Activated CD4-positive, alpha-beta T cell treated with anti-CD3 and anti-CD28 coated beads for 36 hours (primary cell): ENCODE data around the gene TRIM44. TPM values are rescaled to one million over a fixed set of nuclear protein-coding genes. Genes with fewer than 3 reads are reported as not detected.
"Not testable (repeated sequence)": the region's sequence is repeated elsewhere in the genome, so short reads cannot be mapped to it uniquely, and the experiment has no call there.

ENCODE experiments used
- ATAC-seq: fragments of 200-7000 bp; cut with Tn5 transposase; one replicate; pipeline ENCODE4 v1.10.0; 2021; ENCODE audit warnings: mild to moderate bottlenecking, moderate library complexity
- CTCF ChIA-PET: fragments of 350-600 bp; sonication (Branson Sonifier 250); formaldehyde crosslinking; loops from one replicate; lab custom pipeline; 2021; ENCODE audit warnings: antibody characterized with exemption; lab: Charles Lee
- POLR2A ChIA-PET: fragments of 350-600 bp; sonication (Branson Sonifier 250); formaldehyde crosslinking; loops from one replicate; lab custom pipeline; 2021; ENCODE audit warnings: antibody characterized with exemption, inconsistent platforms; lab: Charles Lee
- DNase-seq: peaks from one replicate; pipeline ENCODE4 v3.0.0-alpha.2; 2020
- H3K27ac Mint-ChIP-seq: one replicate; pipeline ENCODE4 v1.8.0; 2021; ENCODE audit warnings: mixed read lengths
- H3K27me3 Mint-ChIP-seq: one replicate; pipeline ENCODE4 v1.8.0; 2021; ENCODE audit warnings: mixed read lengths
- H3K36me3 Mint-ChIP-seq: one replicate; pipeline ENCODE4 v1.8.0; 2021; ENCODE audit warnings: low read depth, mixed read lengths
- H3K4me1 Mint-ChIP-seq: one replicate; pipeline ENCODE4 v1.8.0; 2021; ENCODE audit warnings: mixed read lengths
- H3K4me3 Mint-ChIP-seq: one replicate; pipeline ENCODE4 v1.8.0; 2021; ENCODE audit warnings: mild to moderate bottlenecking, moderate library complexity, mixed read lengths
- H3K9me3 Mint-ChIP-seq: one replicate; pipeline ENCODE4 v1.8.0; 2021; ENCODE audit warnings: low read depth, mixed read lengths
- intact Hi-C, 2 experiments: fragments of 100-400 bp; cut with DNase I in 1 of 2; cut with micrococcal nuclease in 1 of 2; formaldehyde crosslinking; loops; one replicate each; pipeline versions ENCODE4 v1.14.2 to v1.15.1; 2022 to 2024; cut with DNase I, micrococcal nuclease
- total RNA-seq, 2 experiments: library from RNA; stranded (reverse); gene quantifications; one replicate each; pipeline ENCODE4 v1.2.3, GENCODE V29; 2021

TRIM44 gene
- total RNA-seq, 2 experiments from 2014 or later: 38.1 to 39.9 TPM

DNA sequence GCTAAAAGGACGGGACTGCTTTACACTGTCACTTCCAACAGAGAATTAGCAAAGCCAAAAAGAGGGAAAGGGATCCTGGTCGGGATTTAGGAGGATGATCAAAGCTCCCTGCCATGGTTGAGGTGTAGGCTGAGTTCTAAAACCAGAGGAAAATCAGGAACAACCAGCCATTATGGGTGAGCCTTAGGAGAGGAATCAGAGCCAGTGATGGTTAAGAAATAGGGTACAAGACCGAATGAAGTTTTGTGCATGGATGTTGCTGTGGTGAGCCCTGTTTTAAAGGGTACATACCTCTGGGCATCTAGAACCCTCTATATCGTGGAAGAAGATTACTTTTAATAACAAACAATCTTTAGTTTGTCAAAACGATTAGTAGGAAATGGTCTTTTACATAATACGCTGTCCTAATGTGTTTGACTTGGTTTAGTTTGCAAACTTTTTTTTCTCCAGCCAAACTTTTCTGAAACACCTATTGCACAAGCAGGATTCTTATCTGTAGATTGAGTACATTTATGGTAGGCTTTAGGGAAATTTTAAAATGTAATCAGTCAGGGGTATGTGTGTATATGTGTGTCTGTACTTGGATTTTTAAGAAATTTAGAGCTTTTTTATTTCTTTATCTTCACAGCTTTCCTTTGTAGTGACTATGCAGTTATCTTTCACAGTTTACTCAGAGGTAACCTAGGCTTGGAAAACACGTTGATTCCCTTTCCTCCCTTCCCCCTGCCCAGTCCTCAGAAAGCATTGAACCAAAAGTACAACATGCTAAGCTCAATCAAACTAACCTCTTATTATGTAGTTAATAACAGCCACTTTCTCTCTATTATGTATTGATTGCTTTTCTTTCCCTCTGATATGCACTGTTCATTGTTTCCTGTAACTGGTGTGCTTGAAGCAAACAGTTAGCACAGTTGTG, 26.8 kb downstream of the TRIM44 start:
- H3K27me3 Mint-ChIP-seq: no peaks in the 10 kb centered on the region
- DNase-seq: no peak
- ChIA-PET CTCF (interaction anchor here (1.4 kb wide), 1 partner anchor 19 kb away, joined by 4 read pairs; no protein-coding TSS in a partner anchor), POLR2A (no interaction called here)
- H3K27ac Mint-ChIP-seq: no peak overlapping the region
- H3K4me1 Mint-ChIP-seq: peaks cover 11% of the 10 kb centered on the region
- no peaks in the 10 kb centered on the region for H3K9me3 Mint-ChIP-seq
- ATAC-seq: no peak
- peaks cover 53% of the 10 kb centered on the region for H3K36me3 Mint-ChIP-seq
- intact Hi-C loops: no loop called here
- H3K4me3 Mint-ChIP-seq: no peak overlapping the region

DNA sequence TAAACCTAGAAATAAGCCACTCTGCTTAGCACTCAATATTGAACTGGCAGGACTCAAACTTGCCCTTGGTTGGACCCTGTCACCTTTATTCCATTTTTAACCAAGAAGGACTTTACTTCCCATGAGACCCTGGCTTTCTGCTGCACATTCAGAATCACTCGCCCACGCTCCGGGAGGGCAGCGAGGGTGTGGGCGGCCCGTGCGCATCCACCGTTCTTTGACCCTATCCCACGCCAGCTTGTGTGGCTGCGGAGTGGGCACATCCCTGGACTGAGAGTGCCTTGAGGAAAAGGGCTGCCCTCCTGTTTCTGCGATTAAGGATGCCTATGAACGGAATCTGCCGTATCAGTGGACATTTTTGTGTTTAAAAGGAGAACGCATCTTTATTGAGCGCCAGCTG, 39.6 kb downstream of the TRIM44 start:
- Mint-ChIP-seq H3K36me3 (peaks cover 18% of the 10 kb centered on the region), H3K27me3 (no peaks in the 10 kb centered on the region), H3K27ac (no peak overlapping the region), H3K4me1 (no peaks in the 10 kb centered on the region), H3K9me3 (peaks cover 2% of the 10 kb centered on the region), H3K4me3 (no peak overlapping the region)
- ChIA-PET POLR2A (no interaction called here), CTCF (no interaction called here)
- ATAC-seq: no peak
- intact Hi-C loops: no loop called here
- DNase-seq: no peak

DNA sequence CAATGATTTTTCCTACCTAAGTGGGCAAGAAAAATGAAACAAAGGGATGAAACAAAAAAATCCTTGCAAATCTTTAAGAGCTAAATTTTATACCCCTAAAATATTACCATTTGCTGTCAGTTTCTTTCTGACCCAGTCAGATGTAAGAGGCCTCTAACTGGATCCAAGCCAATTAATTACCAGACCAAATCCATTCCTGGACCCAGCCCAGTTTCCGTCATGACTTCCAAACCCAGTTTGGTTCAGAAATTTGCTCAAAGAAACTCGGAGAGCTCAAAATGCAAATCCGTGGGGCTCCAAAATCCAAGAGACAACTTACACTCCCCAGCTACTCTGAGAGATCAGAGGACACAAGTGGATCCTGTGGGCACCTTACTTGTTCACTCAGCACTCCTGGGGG, 46.8 kb downstream of the TRIM44 start:
- DNase-seq (no peak), ATAC-seq (no peak)
- no peaks in the 10 kb centered on the region for H3K9me3 Mint-ChIP-seq
- POLR2A ChIA-PET: interaction anchor here (0.5 to 0.6 kb wide), 2 partner anchors 14 to 44 kb away, joined by 4 read pairs; no protein-coding TSS in a partner anchor
- H3K27ac Mint-ChIP-seq: no peak overlapping the region
- peaks cover 2% of the 10 kb centered on the region for H3K36me3 Mint-ChIP-seq
- intact Hi-C loops: no loop called here
- H3K27me3 Mint-ChIP-seq: no peaks in the 10 kb centered on the region
- H3K4me3 Mint-ChIP-seq: no peak overlapping the region
- CTCF ChIA-PET: interaction anchor here (1.3 kb wide), 1 partner anchor 17 kb away, joined by 3 read pairs; no protein-coding TSS in a partner anchor
- H3K4me1 Mint-ChIP-seq: peaks cover 4% of the 10 kb centered on the region

DNA sequence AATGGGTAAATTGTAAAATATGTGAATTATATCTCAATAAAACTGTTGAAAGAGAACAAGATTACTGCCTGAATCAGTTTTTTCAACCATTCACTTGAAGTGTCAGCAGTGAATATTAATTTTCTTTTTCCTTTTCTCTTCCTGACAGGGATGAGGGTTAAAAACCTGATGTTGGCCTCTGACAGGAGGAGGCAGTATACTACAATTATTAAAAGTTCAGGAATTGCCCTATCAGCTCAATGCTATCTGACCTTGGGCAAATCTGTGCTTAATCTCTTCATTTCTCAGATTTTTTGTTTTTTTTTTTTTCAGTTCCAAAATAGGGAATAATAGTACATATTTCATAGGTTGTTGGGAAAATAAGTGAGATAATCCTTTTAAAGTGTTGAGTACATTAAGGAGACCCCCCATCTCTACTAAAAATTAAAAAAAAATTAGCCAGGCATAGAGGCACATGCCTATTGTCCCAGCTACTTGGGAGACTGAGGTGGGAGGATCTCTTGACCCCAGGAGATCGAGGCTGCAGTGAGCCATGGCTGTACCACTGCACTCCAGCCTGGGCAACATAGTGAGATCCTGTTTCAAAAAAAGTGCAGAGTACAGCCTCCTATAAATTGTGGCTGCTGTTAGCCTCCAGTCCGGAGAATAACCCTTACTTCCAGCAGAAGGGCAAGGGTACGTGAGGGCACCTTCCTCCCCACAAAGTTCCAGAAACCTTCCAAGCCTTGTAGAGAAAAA, 48.8 kb downstream of the TRIM44 start:
- no peak overlapping the region for H3K27ac Mint-ChIP-seq
- ChIA-PET CTCF (no interaction called here), POLR2A (no interaction called here)
- peaks cover 15% of the 10 kb centered on the region for H3K36me3 Mint-ChIP-seq
- H3K9me3 Mint-ChIP-seq: peaks cover 9% of the 10 kb centered on the region
- no peak for ATAC-seq
- H3K4me3 Mint-ChIP-seq: no peak overlapping the region
- peaks cover 22% of the 10 kb centered on the region for H3K4me1 Mint-ChIP-seq
- no peaks in the 10 kb centered on the region for H3K27me3 Mint-ChIP-seq
- DNase-seq: no peak
- intact Hi-C loops: no loop called here

DNA sequence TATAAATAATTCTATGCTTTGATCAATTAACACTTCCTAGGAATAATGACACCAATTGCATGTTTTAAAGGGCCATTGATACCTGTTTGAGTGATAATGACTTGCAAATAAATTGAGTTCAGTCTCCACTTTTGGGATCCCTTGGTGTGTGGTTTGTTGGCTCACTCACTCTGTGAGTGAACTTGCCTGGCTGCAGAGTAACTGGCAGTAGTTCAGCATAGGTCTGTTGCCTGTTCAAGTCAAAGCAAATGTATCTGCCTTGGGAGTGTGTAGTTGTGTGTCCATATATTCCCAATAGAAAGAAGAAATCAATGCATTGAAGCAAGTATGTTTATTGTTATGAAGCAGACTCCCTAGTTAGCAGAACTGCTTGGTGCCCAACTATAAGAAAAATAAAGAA, 49.3 kb downstream of the TRIM44 start:
- intact Hi-C loops: no loop called here
- Mint-ChIP-seq H3K27ac (no peak overlapping the region), H3K4me3 (no peak overlapping the region), H3K36me3 (peaks cover 15% of the 10 kb centered on the region), H3K4me1 (peaks cover 25% of the 10 kb centered on the region), H3K9me3 (peaks cover 9% of the 10 kb centered on the region), H3K27me3 (no peaks in the 10 kb centered on the region)
- DNase-seq (no peak), ATAC-seq (no peak)
- ChIA-PET POLR2A (no interaction called here), CTCF (no interaction called here)

DNA sequence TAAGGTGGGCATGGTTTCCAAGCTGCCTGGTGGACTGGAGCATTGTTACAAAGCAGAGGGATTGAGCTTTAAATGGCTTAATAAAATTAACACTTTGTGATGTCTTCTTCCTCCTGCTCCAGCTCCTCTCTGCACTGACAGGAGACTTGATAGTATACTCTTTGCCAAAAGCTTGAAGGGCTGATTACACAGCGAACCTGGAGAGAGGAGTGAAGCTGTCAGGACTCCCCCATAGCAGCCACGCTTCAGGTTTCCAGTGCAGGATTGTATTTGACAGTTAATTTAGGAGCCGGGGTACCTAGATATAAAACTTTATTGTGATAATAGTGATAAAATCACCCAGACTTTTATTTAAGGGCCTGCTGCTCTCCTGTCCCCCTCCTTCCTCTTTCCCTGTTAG, 50.0 kb downstream of the TRIM44 start:
- Mint-ChIP-seq H3K27me3 (no peaks in the 10 kb centered on the region), H3K9me3 (peaks cover 9% of the 10 kb centered on the region), H3K4me1 (peaks cover 27% of the 10 kb centered on the region), H3K4me3 (no peak overlapping the region), H3K27ac (no peak overlapping the region), H3K36me3 (peaks cover 15% of the 10 kb centered on the region)
- ATAC-seq: no peak
- ChIA-PET CTCF (no interaction called here), POLR2A (no interaction called here)
- no peak for DNase-seq
- intact Hi-C loops: no loop called here

DNA sequence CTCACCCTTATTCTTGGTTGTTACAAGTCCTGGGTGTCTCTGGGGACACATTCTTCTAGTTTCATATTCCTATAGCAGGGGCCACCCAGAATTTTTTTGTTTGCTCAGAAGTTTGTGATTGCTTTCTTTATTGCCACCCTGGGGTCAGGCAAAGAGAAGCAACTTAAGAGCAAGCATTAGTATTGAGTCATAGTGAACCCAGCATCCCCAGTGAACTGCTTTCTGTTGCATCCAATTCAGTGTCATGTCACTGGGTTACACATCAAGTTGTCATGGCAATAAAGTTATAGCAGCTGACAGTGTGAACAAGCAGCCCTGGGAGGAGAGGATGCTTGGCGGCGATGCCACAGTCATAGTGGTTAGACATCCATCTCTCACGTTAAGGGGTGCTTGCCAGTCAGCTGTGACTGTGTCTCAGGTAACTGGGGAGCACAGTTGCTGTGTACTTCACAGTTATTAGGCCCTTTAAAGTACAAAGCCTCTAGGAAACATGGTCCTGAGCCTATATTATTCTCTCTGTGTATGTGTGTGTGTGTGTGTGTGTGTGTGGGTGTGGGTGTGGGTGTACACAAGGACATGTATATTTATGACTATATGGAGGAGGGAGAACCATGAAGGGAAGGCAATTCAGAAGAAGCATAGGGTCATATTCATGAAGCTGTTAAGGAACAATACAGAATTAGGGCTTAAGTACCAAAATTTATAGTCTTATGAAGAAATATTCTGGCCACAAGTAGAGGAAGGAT, 52.5 kb downstream of the TRIM44 start:
- intact Hi-C loops: no loop called here
- peak; percentile 93 for ATAC-seq
- DNase-seq: peak; percentile 61
- ChIA-PET CTCF (interaction anchor here (1.1 kb wide), 1 partner anchor 107 kb away, joined by 4 read pairs; no protein-coding TSS in a partner anchor), POLR2A (no interaction called here)
- Mint-ChIP-seq H3K36me3 (peaks cover 16% of the 10 kb centered on the region), H3K9me3 (peaks cover 9% of the 10 kb centered on the region), H3K4me3 (no peak overlapping the region), H3K27me3 (no peaks in the 10 kb centered on the region), H3K4me1 (peaks cover 31% of the 10 kb centered on the region), H3K27ac (peak overlapping the region; percentile 3)

DNA sequence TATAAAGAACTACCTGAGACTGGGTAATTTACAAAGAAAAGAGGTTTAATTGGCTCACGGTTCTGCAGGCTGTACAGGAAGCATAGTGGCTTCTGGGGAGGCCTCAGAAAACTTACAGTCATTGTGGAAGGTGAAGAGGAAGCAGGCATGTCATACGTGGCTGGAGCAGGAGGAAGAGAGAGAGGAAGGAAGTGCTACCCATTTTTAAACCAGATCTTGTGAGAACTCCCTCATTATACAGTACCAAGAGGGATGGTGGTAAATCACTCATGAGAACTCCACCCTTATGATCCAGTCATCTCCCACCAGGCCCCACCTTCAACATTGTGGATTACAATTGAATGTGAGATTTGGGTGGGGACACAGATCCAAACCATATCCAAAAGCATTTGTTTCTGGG, 53.1 kb downstream of the TRIM44 start:
- peak overlapping the region; percentile 3 for H3K27ac Mint-ChIP-seq
- CTCF ChIA-PET, ATAC-seq, H3K9me3 Mint-ChIP-seq, H3K27me3 Mint-ChIP-seq, intact Hi-C loops, POLR2A ChIA-PET, DNase-seq, H3K4me3 Mint-ChIP-seq: not testable (repeated sequence)
- H3K4me1 Mint-ChIP-seq: peaks cover 29% of the 10 kb centered on the region
- peaks cover 17% of the 10 kb centered on the region for H3K36me3 Mint-ChIP-seq

DNA sequence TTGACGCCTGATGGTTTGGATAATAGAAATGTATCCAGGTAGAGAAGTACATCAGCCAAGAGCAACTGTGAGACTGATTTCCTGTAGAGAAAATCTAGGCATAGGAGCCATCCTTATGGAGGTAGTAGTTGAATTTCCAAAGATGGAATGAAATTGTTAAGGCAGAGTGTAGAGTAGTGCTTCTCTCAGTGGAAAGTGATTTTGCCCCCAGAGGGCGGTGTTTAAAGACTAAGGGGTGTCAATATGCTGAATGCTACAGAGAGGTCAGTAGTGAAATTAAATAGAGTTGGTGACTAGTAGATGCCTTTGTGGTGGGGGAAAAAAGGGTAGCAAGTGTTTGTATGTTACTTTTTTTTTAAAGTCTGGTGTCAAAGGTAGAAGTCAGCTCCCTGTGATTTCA, 54.5 kb downstream of the TRIM44 start:
- H3K9me3 Mint-ChIP-seq: peaks cover 9% of the 10 kb centered on the region
- H3K27ac Mint-ChIP-seq: no peak overlapping the region
- ChIA-PET POLR2A (no interaction called here), CTCF (interaction anchor here (0.6 kb wide), 1 partner anchor 502 kb away, joined by 6 read pairs; no protein-coding TSS in a partner anchor)
- H3K4me3 Mint-ChIP-seq: no peak overlapping the region
- peaks cover 34% of the 10 kb centered on the region for H3K4me1 Mint-ChIP-seq
- intact Hi-C loops: no loop called here
- no peak for DNase-seq
- no peaks in the 10 kb centered on the region for H3K27me3 Mint-ChIP-seq
- peaks cover 17% of the 10 kb centered on the region for H3K36me3 Mint-ChIP-seq
- ATAC-seq: no peak

DNA sequence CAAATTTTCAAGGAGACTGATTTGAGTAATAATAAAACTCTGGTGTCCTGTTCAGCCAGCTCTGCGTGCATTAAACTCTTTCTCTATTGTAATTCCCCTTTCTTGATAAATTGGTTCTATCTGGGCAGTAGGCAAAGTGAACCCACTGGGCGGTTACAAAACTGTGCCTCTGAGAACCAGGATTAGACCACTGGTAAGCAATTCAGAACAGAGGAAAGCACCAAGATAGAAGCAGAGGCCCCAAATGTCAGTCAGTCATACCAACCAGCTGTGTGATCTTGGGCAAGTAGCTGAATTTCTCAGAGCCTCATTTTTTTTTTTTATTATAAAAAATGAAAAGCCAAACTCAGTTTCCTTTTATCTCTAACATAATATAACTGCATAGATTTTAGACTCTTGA, 54.9 kb downstream of the TRIM44 start:
- intact Hi-C loops: no loop called here
- Mint-ChIP-seq H3K9me3 (peaks cover 9% of the 10 kb centered on the region), H3K27me3 (no peaks in the 10 kb centered on the region), H3K4me1 (peaks cover 34% of the 10 kb centered on the region), H3K27ac (no peak overlapping the region), H3K4me3 (no peak overlapping the region), H3K36me3 (peaks cover 17% of the 10 kb centered on the region)
- POLR2A ChIA-PET: no interaction called here
- CTCF ChIA-PET: interaction anchor here (0.6 kb wide), 1 partner anchor 502 kb away, joined by 6 read pairs; no protein-coding TSS in a partner anchor
- ATAC-seq: no peak
- no peak for DNase-seq

DNA sequence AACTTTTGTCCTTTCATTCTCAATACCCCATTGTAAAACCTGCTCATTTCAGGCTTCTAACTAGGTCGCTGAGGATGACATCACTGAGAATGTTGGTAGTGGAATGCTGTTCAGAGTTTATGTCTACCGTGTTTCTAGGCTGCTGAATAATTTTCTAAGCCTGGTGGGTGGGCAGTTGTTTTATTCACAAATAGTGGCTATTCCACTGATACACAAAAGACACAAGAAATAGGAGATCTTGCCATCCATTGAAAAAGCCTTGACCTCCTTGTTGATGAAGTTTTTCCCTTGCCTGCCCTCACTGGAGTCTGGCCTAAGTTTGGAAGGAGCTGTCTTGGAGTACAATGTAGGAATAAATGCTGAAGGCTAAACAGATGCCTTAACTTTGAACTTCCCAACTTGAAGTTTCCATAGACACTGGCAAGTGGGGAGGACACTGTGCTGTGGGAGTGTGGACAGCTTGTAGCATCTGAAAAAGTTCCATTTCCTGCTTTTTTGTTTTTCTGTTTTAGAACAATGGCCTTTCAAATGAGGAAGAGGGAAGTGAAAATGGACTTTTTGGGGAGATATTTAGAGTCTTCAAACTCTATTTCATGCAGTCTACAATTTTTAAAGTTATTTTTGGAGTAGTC, 59.2 kb downstream of the TRIM44 start:
- no peaks in the 10 kb centered on the region for H3K9me3 Mint-ChIP-seq
- no peak for DNase-seq
- POLR2A ChIA-PET: no interaction called here
- H3K27me3 Mint-ChIP-seq: no peaks in the 10 kb centered on the region
- intact Hi-C loops: no loop called here
- H3K4me3 Mint-ChIP-seq: no peak overlapping the region
- H3K27ac Mint-ChIP-seq: no peak overlapping the region
- ATAC-seq: peak; percentile 26
- peaks cover 15% of the 10 kb centered on the region for H3K36me3 Mint-ChIP-seq
- H3K4me1 Mint-ChIP-seq: peaks cover 25% of the 10 kb centered on the region
- CTCF ChIA-PET: no interaction called here
